Activated T-helper 17 cell treated with anti-CD3 and anti-CD28 coated beads, Interleukin-2, amount 50 U/mL, for 72 hours (primary cell): Measurements from ENCODE around the gene LRRC17. TPM values are rescaled to one million over a fixed set of nuclear protein-coding genes. Genes with fewer than 3 reads are reported as not detected.

Experiments used
- ATAC-seq: fragments of 150-1000 bp; cut with Tn5 transposase; replicated peaks from 2 replicates; pipeline ENCODE4 v1.10.0; 2021; ENCODE audit warnings: mild to moderate bottlenecking, moderate library complexity
- H3K27ac Mint-ChIP-seq: one replicate; pipeline ENCODE4 v1.8.0; 2022; ENCODE audit warnings: mixed read lengths
- H3K27me3 Mint-ChIP-seq: one replicate; pipeline ENCODE4 v1.8.0; 2022; ENCODE audit warnings: mixed read lengths
- H3K36me3 Mint-ChIP-seq: one replicate; pipeline ENCODE4 v1.8.0; 2022; ENCODE audit warnings: low read depth, mild to moderate bottlenecking, mixed read lengths
- H3K4me1 Mint-ChIP-seq: one replicate; pipeline ENCODE4 v1.8.0; 2022; ENCODE audit warnings: mixed read lengths
- H3K4me3 Mint-ChIP-seq: one replicate; pipeline ENCODE4 v1.8.0; 2022; ENCODE audit warnings: mild to moderate bottlenecking, mixed read lengths
- H3K9me3 Mint-ChIP-seq: one replicate; pipeline ENCODE4 v1.8.0; 2022; ENCODE audit warnings: mixed read lengths
- total RNA-seq, 2 donors: library from RNA; stranded (reverse); gene quantifications; one replicate each; pipeline ENCODE4 v1.2.3, GENCODE V29; 2022

The LRRC17 gene, protein sequence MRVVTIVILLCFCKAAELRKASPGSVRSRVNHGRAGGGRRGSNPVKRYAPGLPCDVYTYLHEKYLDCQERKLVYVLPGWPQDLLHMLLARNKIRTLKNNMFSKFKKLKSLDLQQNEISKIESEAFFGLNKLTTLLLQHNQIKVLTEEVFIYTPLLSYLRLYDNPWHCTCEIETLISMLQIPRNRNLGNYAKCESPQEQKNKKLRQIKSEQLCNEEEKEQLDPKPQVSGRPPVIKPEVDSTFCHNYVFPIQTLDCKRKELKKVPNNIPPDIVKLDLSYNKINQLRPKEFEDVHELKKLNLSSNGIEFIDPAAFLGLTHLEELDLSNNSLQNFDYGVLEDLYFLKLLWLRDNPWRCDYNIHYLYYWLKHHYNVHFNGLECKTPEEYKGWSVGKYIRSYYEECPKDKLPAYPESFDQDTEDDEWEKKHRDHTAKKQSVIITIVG
- total RNA-seq, result not detected

DNA sequence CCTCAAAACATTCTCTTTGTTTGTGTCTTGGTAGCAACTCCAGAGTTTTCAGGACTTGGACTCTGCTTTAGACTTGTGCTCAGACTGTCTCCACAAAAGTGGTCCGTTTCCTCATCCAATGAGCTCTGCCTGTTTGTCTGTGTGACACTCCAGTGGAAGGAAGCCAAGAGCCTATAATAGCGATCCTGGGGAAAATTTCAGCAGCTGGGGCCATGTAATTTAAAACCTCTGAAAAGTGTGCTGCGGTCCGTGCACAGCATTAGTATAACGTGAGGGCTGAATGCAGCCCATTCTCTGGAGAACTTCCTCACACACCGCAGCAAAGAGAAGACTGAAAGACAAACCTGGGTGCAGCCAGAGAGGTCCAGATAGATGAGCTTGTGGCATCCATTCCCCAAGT lies at the start of gene LRRC17:
Gene LRRC17, plus strand, starts transcription at position 259 of the 400 bp plus-strand sequence. CDS start 20,914 bp downstream, outside the sequence.
- H3K9me3 Mint-ChIP-seq, result no peaks in the 10 kb centered on the region
- H3K27ac Mint-ChIP-seq, result peak within 1 kb of the TSS; percentile 48
- no peak within 1 kb of the TSS for H3K4me3 Mint-ChIP-seq
- ATAC-seq, result no peak
- H3K27me3 Mint-ChIP-seq, result no peaks in the 10 kb centered on the region
- H3K4me1 Mint-ChIP-seq, result no peaks in the 10 kb centered on the region
- no peaks in the 10 kb centered on the region for H3K36me3 Mint-ChIP-seq

DNA sequence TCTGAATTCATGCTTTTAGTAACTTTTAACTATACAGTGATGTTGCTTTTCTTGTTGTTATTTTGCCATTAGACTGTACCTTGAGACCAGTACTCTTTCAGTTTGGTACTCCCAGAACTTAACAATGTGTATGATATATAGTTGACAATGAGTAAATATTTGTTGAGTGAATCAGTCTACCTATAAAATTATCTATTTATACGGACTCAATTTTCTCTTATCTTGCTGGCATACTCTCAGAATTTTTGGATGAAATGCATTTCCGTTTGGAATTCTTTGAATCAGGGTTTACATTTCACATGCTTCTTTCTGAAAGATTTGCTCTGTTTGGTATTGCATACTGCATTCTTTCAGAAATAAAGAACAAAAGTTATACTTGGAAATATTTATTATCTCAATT lies 47.8 kb upstream of the LRRC17 start:
- Mint-ChIP-seq H3K4me1 (no peaks in the 10 kb centered on the region), H3K27ac (no peak overlapping the region), H3K4me3 (no peak overlapping the region), H3K36me3 (no peaks in the 10 kb centered on the region), H3K9me3 (no peaks in the 10 kb centered on the region), H3K27me3 (peaks cover 3% of the 10 kb centered on the region)
- no peak for ATAC-seq

DNA sequence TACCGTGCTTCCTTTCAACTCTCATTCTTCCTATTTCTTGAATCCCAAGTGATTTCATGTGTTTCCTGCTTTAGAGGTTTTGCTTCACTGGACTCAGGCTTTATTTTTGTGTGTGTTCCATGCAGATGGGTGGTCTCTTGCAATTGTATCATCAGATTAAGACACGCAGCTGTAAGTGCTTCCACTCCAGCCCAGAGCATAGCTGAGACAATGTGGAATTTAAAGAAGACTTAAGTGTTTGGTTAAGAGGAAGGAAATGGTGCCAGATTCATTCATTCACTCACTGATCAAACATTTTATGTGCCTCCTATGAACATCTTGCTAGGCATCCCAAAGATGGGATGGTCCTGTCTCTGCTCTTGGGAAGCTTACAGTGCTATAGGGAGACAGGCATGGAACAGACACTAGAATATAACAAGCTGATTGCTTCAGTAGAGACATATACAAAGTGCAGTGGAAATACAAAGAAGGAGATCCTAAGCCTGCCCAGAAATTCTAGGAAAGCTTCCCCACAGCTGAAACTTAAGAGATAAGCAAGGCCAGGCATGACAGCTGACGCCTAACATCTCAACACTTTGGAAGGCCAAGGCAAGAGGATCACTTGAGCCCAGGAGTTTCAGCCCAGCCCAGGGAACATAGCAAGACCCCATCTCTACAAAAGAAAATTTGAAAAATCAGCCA lies 46.1 kb upstream of the LRRC17 start:
- Mint-ChIP-seq H3K27ac (no peak overlapping the region), H3K27me3 (peaks cover 3% of the 10 kb centered on the region), H3K4me3 (no peak overlapping the region), H3K4me1 (no peaks in the 10 kb centered on the region), H3K9me3 (no peaks in the 10 kb centered on the region), H3K36me3 (no peaks in the 10 kb centered on the region)
- no peak for ATAC-seq

DNA sequence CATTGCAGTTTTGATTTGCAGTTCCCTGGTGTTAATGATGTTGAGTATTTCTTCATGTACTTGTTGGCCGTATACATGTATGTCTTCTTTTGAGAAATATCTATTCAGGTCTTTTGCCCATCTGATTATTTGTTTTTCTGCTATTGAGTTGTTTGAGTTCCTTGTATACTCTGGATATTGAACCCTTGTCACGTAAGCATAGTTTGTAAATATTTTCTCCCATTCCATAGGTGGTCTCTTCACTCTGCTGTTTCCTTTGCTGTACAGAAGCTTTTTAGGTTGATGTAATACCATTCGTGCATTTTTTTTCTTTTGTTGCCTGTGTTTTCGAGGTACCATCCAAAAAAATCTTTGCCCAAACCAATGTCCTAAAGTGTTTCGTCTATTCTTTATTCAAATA lies 43.6 kb upstream of the LRRC17 start:
- peaks cover 10% of the 10 kb centered on the region for H3K4me1 Mint-ChIP-seq
- ATAC-seq, result no peak
- peaks cover 3% of the 10 kb centered on the region for H3K27me3 Mint-ChIP-seq
- no peaks in the 10 kb centered on the region for H3K9me3 Mint-ChIP-seq
- no peak overlapping the region for H3K27ac Mint-ChIP-seq
- H3K4me3 Mint-ChIP-seq, result no peak overlapping the region
- H3K36me3 Mint-ChIP-seq, result no peaks in the 10 kb centered on the region

DNA sequence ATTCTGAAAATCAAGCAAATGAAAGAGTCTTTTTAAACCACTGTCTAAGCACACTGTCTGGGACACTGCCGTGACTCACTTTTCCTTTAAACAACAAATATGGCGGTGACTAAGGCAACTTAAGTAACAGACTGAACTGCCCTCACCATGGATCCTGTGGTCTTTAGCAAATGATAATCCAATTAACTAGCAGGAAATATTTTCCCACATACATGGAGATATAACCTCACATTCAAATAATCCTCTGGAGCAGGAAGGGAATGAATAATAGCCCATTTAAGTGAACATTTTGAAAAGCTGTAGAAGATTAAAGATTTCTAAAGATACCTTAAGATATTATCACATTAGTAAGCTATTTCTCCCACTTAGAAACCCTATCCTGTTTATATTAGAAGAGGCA lies 40.3 kb upstream of the LRRC17 start:
- H3K4me3 Mint-ChIP-seq, result no peak overlapping the region
- H3K27me3 Mint-ChIP-seq, result no peaks in the 10 kb centered on the region
- H3K27ac Mint-ChIP-seq, result peak overlapping the region; percentile 26
- peaks cover 4% of the 10 kb centered on the region for H3K9me3 Mint-ChIP-seq
- ATAC-seq, result no peak
- no peaks in the 10 kb centered on the region for H3K36me3 Mint-ChIP-seq
- H3K4me1 Mint-ChIP-seq, result peaks cover 25% of the 10 kb centered on the region

DNA sequence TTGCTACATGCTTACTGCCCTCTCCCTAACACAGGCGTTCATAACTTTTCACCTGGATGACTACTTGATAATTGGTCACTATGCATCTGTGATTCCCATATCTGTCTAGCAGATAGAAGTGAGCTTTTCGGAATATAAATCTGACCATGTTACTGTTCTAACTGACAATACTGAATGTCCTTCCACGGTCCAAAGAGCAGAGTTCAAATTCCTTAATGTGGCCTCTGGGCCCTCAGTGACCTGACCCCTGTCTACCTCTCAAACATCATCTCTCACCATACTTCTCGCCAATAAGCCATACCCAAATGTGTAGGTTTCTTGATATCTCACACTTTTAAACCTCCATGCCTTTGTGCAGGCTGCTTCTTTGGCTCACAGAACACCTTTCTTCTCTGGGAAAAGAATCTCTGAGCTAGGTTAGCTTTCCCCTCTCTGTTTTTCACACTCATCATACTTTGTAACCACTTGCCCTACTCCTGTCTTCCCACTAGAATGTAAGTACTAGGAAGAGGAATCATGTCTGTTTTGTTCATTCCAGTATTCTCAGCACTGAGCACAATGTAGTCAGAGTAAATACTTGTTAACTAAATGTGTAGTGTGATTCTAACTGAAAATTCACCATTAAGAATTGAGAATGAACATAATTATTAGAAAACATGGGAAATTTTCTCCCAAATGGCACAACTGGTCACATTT lies 39.2 kb upstream of the LRRC17 start:
- Mint-ChIP-seq H3K36me3 (no peaks in the 10 kb centered on the region), H3K27ac (peak overlapping the region; percentile 77), H3K27me3 (no peaks in the 10 kb centered on the region), H3K4me3 (peak overlapping the region; percentile 46), H3K4me1 (peaks cover 25% of the 10 kb centered on the region), H3K9me3 (peaks cover 4% of the 10 kb centered on the region)
- peak; percentile 30 for ATAC-seq

DNA sequence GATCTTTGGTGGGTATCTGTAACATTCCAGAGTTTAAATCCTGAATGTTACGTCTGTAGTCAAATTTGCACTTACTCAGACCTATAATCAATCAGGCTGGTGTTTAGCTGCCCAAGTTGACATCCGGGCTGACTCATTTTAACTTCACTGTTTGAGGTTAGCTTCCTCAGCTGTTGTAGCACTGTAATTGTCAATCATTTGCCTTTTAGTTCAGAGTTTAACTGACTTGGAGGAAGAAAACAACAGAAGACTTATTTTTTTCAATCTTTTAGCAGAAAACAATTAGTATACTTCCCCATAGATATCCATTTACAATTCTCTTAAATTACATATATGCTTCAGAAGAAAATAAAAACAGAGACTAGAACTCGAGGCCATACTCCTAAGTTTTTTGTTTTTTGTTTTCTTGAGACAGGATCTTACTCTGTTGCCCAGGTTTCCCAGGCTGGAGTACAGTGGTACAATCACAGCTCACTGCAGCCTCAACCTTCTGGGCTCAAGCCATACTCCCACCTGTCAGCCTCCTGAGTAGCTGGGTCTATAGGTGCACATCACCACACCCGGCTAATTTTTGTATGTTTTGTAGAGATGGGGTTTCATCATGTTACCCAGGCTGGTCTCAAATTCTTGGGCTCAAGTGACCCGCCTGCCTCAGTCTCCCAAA lies 38.5 kb upstream of the LRRC17 start:
- H3K4me3 Mint-ChIP-seq, result peak overlapping the region; percentile 46
- no peaks in the 10 kb centered on the region for H3K36me3 Mint-ChIP-seq
- H3K4me1 Mint-ChIP-seq, result peaks cover 25% of the 10 kb centered on the region
- peak; percentile 81 for ATAC-seq
- H3K9me3 Mint-ChIP-seq, result peaks cover 4% of the 10 kb centered on the region
- peak overlapping the region; percentile 77 for H3K27ac Mint-ChIP-seq
- H3K27me3 Mint-ChIP-seq, result no peaks in the 10 kb centered on the region

DNA sequence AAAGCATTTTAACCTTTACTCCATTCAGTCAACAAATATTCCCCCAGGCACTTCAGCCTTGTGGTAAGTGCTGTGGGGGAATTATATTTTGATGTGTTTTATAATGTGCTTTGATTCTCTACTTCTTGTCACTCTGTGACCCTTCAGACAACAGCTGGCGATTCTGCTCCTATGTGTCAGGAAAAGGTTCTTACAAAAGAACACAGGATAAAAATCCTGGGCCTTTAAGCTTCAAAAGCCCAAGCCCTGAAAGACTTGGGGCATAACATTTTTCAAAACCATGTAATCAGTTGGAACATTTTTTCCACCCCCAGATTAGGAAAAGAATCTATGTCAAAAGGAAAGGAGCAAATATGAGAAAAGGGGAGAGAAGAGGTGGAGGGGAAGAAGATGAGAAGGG lies 37.8 kb upstream of the LRRC17 start:
- Mint-ChIP-seq H3K4me3 (no peak overlapping the region), H3K27ac (peak overlapping the region; percentile 78), H3K4me1 (peaks cover 25% of the 10 kb centered on the region), H3K9me3 (peaks cover 4% of the 10 kb centered on the region), H3K36me3 (no peaks in the 10 kb centered on the region), H3K27me3 (no peaks in the 10 kb centered on the region)
- ATAC-seq, result no peak

DNA sequence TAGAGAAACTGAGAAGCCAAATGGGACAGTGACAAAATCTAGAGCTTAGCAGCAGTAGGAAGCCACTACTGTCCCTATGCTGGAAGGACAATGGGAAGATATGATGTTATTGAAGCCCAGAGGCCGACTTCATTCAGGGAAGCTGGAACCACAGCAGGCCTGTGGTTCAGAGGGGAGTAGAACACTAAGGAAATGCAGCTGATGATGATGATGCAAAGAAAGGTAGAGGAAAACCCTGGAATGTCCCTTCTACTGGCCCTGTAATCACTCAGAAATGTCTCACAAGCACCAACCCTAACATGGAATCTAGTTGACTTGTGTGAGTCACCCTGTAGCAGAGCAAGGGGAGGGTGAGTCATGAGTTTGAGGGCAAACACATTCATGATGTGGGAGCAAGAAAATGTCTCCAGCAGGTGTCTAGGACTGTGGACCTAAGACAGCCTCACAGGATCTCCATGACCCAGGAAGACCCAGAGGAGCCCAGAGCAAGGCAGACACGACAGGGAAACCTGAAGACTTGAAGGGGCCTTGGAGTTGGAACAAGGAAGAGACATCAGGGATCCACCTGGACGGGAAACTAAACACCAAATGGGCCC lies 37.0 kb upstream of the LRRC17 start:
- Mint-ChIP-seq H3K27me3 (no peaks in the 10 kb centered on the region), H3K27ac (peak overlapping the region; percentile 78), H3K4me1 (peaks cover 25% of the 10 kb centered on the region), H3K4me3 (peak overlapping the region; percentile 33), H3K9me3 (peaks cover 4% of the 10 kb centered on the region), H3K36me3 (no peaks in the 10 kb centered on the region)
- peak; percentile 91 for ATAC-seq

DNA sequence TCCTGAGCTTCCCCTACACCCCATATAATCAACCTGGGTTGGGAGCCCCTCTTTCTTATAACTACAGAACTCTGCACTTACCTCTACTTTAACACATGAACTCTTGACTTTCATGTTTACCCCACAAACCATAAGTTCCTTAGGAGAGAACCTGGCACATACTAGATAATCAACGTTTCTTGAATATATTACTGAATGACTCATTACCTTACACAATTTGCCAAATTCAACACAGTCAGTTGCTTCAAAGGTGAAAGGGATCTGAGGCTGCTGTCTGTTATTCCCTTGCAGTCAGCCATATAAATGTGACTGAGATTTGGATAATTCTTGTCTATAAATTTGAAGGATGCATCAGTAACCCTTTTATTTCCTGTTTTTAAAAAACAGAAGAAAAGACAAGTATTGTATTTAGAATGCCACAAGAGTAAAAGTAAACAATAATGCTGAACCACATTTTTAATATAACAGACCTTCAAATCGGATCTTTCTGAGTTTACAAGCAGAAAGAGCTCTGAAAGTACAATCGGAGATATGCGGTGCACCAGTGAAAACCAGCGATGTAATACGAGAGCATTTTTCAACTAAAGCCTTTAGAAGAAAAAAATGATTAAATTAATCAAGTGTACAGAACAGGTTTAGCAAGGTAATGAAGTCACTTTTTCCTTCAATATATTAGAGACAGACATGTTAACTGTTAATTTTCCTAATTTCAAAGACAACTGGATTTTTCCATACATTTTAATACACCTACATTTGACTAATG lies 29.5 kb upstream of the LRRC17 start:
- Mint-ChIP-seq H3K27me3 (peaks cover 4% of the 10 kb centered on the region), H3K9me3 (no peaks in the 10 kb centered on the region), H3K27ac (no peak overlapping the region), H3K4me1 (no peaks in the 10 kb centered on the region), H3K36me3 (no peaks in the 10 kb centered on the region), H3K4me3 (no peak overlapping the region)
- ATAC-seq, result no peak

DNA sequence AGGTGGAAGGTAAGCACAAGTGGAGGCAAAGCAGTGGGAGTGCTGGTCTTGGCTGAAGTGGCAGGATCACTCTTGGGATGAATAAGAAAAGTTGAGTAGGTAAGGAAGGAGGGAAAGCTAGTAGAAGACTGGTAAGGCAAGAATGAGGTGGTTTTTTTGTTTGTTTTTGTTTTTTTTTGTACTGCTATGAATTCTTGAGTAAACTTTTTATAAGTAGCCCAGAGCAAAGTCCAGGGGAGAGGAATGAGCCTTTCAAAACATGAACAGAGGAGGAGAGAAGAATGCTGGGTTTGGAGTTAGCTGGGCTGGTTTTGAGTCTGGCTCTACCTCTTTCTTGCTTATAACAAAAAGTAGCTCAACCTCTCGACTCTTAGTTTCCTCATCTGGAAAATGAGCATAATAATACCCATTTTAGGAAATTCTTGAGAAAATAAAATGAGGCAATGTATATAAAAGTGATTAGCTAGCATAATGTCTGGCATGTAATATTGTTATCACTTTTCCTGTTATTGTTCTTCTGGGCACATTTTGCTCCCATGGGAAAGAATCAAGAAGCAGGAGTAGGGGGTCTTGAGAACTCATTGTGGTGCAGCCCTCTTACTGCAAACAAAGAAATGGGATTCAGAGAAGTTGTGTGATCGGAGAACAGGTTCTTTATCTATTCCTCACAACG lies 24.1 kb upstream of the LRRC17 start:
- no peak for ATAC-seq
- Mint-ChIP-seq H3K4me1 (no peaks in the 10 kb centered on the region), H3K36me3 (no peaks in the 10 kb centered on the region), H3K9me3 (no peaks in the 10 kb centered on the region), H3K27ac (no peak overlapping the region), H3K4me3 (no peak overlapping the region), H3K27me3 (peaks cover 7% of the 10 kb centered on the region)

DNA sequence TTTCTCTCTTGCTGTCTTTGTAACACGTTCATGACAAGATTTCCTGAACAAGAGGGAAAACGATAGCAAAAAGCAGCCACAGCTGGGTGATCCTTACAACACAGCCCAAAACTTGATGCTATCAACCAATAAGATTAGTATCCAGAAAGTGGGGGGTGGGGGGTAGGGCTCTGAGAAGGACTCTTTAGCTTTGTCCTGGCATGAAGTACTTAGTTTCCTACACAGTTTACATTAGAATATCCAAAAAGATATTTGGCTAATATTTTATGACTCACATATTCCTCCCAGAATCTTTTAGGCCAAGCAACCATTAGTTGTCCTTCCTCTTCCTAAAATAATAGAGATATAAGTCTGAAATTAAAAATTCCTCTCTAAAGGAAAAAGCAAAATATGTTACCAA lies 22.9 kb upstream of the LRRC17 start:
- no peak overlapping the region for H3K4me3 Mint-ChIP-seq
- ATAC-seq, result no peak
- H3K9me3 Mint-ChIP-seq, result no peaks in the 10 kb centered on the region
- H3K4me1 Mint-ChIP-seq, result no peaks in the 10 kb centered on the region
- H3K27ac Mint-ChIP-seq, result no peak overlapping the region
- H3K36me3 Mint-ChIP-seq, result no peaks in the 10 kb centered on the region
- peaks cover 7% of the 10 kb centered on the region for H3K27me3 Mint-ChIP-seq

DNA sequence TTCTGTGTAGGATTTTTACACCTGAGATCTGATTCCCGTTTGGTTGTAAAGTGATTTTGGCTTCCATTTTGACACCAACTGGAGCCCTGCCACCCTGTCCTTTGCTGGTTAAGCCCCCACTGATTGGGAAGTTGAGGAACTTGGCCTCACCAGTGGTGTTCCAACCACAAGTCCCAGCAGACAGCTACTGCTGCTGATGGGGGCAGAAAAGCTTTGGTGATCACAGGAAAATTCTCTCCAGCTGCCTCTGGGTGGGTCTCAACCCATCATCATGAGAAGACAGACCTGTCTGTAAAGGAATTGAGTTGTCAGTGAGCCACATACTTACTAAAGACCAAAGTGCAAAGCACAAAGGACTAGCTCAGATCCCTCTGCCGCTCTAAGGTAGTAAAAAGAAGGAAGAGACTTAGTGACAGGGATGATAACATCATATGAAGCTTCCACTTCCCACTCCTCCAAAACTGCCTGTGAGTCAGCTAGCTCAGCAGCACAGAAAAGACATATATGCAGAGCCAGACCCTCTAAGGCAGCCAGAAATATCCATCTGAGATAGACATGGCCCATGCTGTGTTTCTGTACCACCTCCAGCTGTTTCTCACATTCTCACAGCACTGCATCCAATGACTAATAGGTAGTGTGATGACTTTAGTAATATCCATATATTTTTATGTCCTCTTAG lies 22.4 kb upstream of the LRRC17 start:
- H3K4me1 Mint-ChIP-seq, result no peaks in the 10 kb centered on the region
- peaks cover 7% of the 10 kb centered on the region for H3K27me3 Mint-ChIP-seq
- no peaks in the 10 kb centered on the region for H3K36me3 Mint-ChIP-seq
- H3K4me3 Mint-ChIP-seq, result no peak overlapping the region
- H3K9me3 Mint-ChIP-seq, result no peaks in the 10 kb centered on the region
- H3K27ac Mint-ChIP-seq, result no peak overlapping the region
- no peak for ATAC-seq
